DND-41 (cell line): Measurements from ENCODE around the gene CTNS.

Experiments
- EZH2 ChIP-seq: IDR thresholded peaks from 3 replicates; pipeline ENCODE4 v1.6.1; 2012; ENCODE audit warnings: borderline replicate concordance, low read depth, mild to moderate bottlenecking, moderate library complexity, low read length, inconsistent platforms; ENCODE audit not compliant: severe bottlenecking
- TF ChIP-seq, protein P1 (sequence below): IDR thresholded peaks from 2 replicates; pipeline ENCODE4 v1.5.1; 2012; ENCODE audit warnings: borderline replicate concordance, low read length, moderate library complexity, mild to moderate bottlenecking; ENCODE audit not compliant: poor library complexity, severe bottlenecking; ENCODE audit errors: extremely low read depth

DNA sequence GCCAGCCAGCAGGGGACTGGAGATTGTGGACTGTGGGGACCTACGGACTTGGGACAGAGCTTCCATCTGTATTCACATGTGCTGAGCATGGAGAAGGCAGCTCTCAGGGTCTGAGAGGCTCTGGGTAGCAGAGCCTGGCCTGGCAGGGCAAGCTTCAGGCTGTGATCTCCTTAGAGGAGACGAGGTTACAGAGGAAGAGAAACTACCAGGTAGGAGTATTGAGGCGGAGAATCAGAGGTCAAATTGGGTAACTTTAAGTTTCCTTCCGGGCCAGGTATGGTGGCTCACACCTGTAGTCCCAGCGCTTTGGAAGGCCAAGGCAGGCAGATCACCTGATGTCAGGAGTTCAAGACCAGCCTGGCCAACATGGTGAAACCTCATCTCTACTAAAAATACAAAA, 8.8 kb downstream of the CTNS start:
- TF ChIP-seq, protein P1, sequence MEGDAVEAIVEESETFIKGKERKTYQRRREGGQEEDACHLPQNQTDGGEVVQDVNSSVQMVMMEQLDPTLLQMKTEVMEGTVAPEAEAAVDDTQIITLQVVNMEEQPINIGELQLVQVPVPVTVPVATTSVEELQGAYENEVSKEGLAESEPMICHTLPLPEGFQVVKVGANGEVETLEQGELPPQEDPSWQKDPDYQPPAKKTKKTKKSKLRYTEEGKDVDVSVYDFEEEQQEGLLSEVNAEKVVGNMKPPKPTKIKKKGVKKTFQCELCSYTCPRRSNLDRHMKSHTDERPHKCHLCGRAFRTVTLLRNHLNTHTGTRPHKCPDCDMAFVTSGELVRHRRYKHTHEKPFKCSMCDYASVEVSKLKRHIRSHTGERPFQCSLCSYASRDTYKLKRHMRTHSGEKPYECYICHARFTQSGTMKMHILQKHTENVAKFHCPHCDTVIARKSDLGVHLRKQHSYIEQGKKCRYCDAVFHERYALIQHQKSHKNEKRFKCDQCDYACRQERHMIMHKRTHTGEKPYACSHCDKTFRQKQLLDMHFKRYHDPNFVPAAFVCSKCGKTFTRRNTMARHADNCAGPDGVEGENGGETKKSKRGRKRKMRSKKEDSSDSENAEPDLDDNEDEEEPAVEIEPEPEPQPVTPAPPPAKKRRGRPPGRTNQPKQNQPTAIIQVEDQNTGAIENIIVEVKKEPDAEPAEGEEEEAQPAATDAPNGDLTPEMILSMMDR: no peak
- TF ChIP-seq EZH2: no peak
